Measurements from ENCODE around the gene FAM151B.

FAM151B gene

GRCh38 chr5:80442742-80443141, 45.2 kb upstream of the FAM151B start:
- H3K9ac ChIP-seq (ENCODE audit: low read length) = no peak overlapping the region
- H3K4me3 ChIP-seq (ENCODE audit: low read length) = no peak overlapping the region
- no peaks in the 10 kb centered on the region for H3K9me2 ChIP-seq (replicated peaks; ENCODE audit: insufficient read depth, low read length)
- H3K4me2 ChIP-seq (ENCODE audit: low read depth, low read length) = no peak overlapping the region
- no peaks in the 10 kb centered on the region for H3K9me3 ChIP-seq (replicated peaks; ENCODE audit: insufficient read depth, low read length)
- no peak overlapping the region for H2AFZ ChIP-seq (ENCODE audit: low read length)
- TF ChIP-seq EZH2 (optimal IDR thresholded peaks at IDR 0.05; ENCODE audit: low read depth, low read length) = no peak
- TF ChIP-seq EZH2phosphoT487 (IDR thresholded peaks at IDR 0.05; ENCODE audit: low read length) = no peak
- no peak for TF ChIP-seq CTCF (IDR thresholded peaks at IDR 0.05; ENCODE audit: low read length)
- no peaks in the 10 kb centered on the region for H3F3A ChIP-seq (ENCODE audit: insufficient read depth, low read length)
- H3K27me3 ChIP-seq (replicated peaks; ENCODE audit: insufficient read depth, low read length) = no peaks in the 10 kb centered on the region
- no peak overlapping the region for H3K27ac ChIP-seq (ENCODE audit: low read length)
- H4K20me1 ChIP-seq (ENCODE audit: insufficient read depth, low read length) = no peaks in the 10 kb centered on the region
- H3K79me2 ChIP-seq (ENCODE audit: low read length) = no peaks in the 10 kb centered on the region
- no peak for DNase-seq
- no peaks in the 10 kb centered on the region for H3K4me1 ChIP-seq (ENCODE audit: low read length)
- H3K36me3 ChIP-seq (replicated peaks; ENCODE audit: insufficient read depth, low read length) = no peaks in the 10 kb centered on the region

DNA sequence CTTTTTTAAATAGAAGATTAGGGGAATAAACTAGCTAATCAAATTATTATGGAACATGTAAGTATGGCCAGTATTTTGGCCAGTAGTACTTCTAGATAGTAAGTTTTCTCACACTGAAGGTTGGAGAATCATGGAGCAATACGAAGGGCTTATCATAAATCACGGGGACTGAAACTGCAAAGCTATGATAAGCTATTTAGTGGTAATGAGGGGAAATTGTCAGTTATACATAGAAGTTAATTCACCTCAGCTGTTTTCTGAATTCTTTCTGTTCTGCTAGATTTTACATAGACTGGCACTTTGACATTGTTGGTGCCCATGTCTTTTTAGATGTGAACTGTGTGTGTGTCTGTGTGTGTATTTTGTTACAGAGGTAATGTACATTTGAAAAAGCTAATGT, 34.5 kb upstream of the FAM151B start:
- TF ChIP-seq CTCF (IDR thresholded peaks at IDR 0.05; ENCODE audit: low read length) (no peak), EZH2 (optimal IDR thresholded peaks at IDR 0.05; ENCODE audit: low read depth, low read length) (no peak), EZH2phosphoT487 (IDR thresholded peaks at IDR 0.05; ENCODE audit: low read length) (no peak)
- Histone ChIP-seq H3K79me2 (ENCODE audit: low read length) (no peaks in the 10 kb centered on the region), H3K27me3 (replicated peaks; ENCODE audit: insufficient read depth, low read length) (no peaks in the 10 kb centered on the region), H3K4me3 (ENCODE audit: low read length) (no peak overlapping the region), H3K9me2 (replicated peaks; ENCODE audit: insufficient read depth, low read length) (no peaks in the 10 kb centered on the region), H3F3A (ENCODE audit: insufficient read depth, low read length) (no peaks in the 10 kb centered on the region), H3K4me2 (ENCODE audit: low read depth, low read length) (no peak overlapping the region), H3K9ac (ENCODE audit: low read length) (no peak overlapping the region), H3K4me1 (ENCODE audit: low read length) (no peaks in the 10 kb centered on the region), H3K36me3 (replicated peaks; ENCODE audit: insufficient read depth, low read length) (no peaks in the 10 kb centered on the region), H4K20me1 (ENCODE audit: insufficient read depth, low read length) (no peaks in the 10 kb centered on the region), H3K27ac (ENCODE audit: low read length) (no peak overlapping the region), H2AFZ (ENCODE audit: low read length) (no peak overlapping the region), H3K9me3 (replicated peaks; ENCODE audit: insufficient read depth, low read length) (no peaks in the 10 kb centered on the region)
- no peak for DNase-seq

DNA sequence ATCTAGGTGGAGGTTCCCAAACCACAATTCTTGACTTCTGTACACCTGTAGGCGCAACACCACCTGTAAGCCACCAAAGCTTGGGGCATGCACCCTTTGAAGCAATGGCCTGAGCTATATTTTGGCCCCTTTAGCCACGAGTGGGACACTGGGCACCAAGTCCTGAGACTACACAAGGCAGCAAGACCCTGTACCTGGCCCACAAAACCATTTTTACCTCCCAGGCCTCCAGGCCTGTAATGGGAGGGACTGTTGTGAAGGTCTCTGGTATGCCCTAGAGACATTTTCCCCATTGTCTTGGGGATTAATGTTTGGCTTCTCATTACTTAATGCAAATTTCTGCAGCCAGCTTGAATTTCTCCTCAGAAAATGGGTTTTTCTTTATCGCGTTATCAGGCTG, 24.6 kb upstream of the FAM151B start:
- H3K9me3 ChIP-seq (replicated peaks; ENCODE audit: insufficient read depth, low read length) = no peaks in the 10 kb centered on the region
- no peak for DNase-seq
- no peaks in the 10 kb centered on the region for H3K4me1 ChIP-seq (ENCODE audit: low read length)
- H3K4me3 ChIP-seq (ENCODE audit: low read length) = no peak overlapping the region
- H3K27ac ChIP-seq (ENCODE audit: low read length) = no peak overlapping the region
- H3K27me3 ChIP-seq (replicated peaks; ENCODE audit: insufficient read depth, low read length) = no peaks in the 10 kb centered on the region
- no peak overlapping the region for H3K4me2 ChIP-seq (ENCODE audit: low read depth, low read length)
- no peak overlapping the region for H3K9ac ChIP-seq (ENCODE audit: low read length)
- no peaks in the 10 kb centered on the region for H4K20me1 ChIP-seq (ENCODE audit: insufficient read depth, low read length)
- H2AFZ ChIP-seq (ENCODE audit: low read length) = no peak overlapping the region
- no peaks in the 10 kb centered on the region for H3K36me3 ChIP-seq (replicated peaks; ENCODE audit: insufficient read depth, low read length)
- TF ChIP-seq EZH2 (optimal IDR thresholded peaks at IDR 0.05; ENCODE audit: low read depth, low read length) (no peak), CTCF (IDR thresholded peaks at IDR 0.05; ENCODE audit: low read length) (no peak), EZH2phosphoT487 (IDR thresholded peaks at IDR 0.05; ENCODE audit: low read length) (no peak)
- no peaks in the 10 kb centered on the region for H3F3A ChIP-seq (ENCODE audit: insufficient read depth, low read length)
- H3K9me2 ChIP-seq (replicated peaks; ENCODE audit: insufficient read depth, low read length) = no peaks in the 10 kb centered on the region
- no peaks in the 10 kb centered on the region for H3K79me2 ChIP-seq (ENCODE audit: low read length)

Data from MM.1S (cell line).